Measurements from ENCODE around the gene PRRT1B. TPM values are rescaled to one million over a fixed set of nuclear protein-coding genes. Genes with fewer than 3 reads are reported as not detected.

PRRT1B gene
- total RNA-seq, 2 experiments from 2014 or later: not detected

DNA sequence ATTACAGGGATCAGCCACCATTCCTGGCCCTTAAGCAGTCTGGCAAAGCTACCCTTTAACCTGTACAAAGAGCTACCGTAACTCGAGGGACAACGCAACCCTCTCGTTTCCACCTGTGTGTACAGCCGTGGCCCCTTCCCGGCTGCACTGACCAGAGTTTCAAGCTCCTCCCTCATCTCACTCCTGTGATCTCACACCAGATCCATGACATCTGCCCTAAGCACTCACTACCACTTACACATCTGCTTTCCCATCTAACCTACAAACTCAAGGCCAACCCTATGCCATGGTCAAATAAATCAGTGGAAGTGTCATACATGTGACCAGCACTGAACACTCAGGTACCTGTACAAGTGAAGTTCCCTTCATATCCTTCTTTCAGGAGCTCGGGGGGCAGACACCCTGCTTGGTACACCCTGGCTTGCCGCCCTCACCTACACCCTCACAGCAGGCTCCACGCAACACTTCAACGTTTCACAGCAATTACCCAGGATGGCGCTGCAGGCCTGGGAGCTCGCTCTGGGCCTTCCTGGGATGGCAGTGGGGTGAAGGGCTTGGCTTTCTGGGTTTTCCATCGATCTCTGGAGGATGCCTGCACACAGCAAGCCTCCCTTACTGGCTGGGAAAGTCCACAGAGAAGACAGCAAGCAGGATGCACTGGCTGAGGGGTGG lies 61.7 kb downstream of the PRRT1B start:
- no peak overlapping the region for H3K27ac Mint-ChIP-seq
- H3K27me3 Mint-ChIP-seq: no peaks in the 10 kb centered on the region
- H3K4me1 Mint-ChIP-seq: no peaks in the 10 kb centered on the region
- no peaks in the 10 kb centered on the region for H3K36me3 Mint-ChIP-seq
- H3K9me3 Mint-ChIP-seq: no peaks in the 10 kb centered on the region
- no peak overlapping the region for H3K4me3 Mint-ChIP-seq
- DNase-seq: no peak

GRCh38 chr9:131607591-131607990 lies 62.3 kb downstream of the PRRT1B start:
- DNase-seq: no peak
- Mint-ChIP-seq H3K4me1 (no peaks in the 10 kb centered on the region), H3K27me3 (no peaks in the 10 kb centered on the region), H3K27ac (no peak overlapping the region), H3K36me3 (no peaks in the 10 kb centered on the region), H3K9me3 (no peaks in the 10 kb centered on the region), H3K4me3 (no peak overlapping the region)

DNA sequence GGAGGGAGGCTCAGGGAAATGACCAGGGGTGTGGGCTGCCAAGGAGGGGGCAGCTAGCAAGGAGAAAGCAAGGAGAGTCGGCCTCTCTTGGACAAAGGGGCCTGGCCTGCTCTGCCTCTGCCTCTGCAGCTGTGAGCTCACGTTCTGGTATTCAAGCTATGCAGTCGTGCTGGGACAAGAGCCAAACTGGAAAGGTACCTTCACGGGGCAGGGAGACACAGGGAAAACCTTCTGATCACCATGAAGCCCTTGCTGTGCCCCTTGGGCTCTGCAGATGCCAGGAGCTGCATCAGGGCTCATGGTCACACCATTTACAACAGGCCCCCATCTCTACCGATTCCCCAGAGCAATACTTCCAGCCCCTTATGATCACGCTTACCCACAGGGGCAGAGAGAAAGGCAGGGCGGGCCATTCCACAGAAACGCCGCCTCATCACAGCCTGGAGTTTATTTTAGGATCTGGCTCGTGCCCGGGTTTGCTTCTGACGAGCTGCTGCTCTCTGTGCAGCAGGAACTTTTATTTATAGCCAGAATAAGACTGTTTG lies 63.2 kb downstream of the PRRT1B start:
- Mint-ChIP-seq H3K9me3 (no peaks in the 10 kb centered on the region), H3K4me3 (no peak overlapping the region), H3K27ac (no peak overlapping the region), H3K4me1 (no peaks in the 10 kb centered on the region), H3K27me3 (no peaks in the 10 kb centered on the region), H3K36me3 (peaks cover 3% of the 10 kb centered on the region)
- no peak for DNase-seq

Other genes starting within 250 kb of the PRRT1B start
- gene PRRC2B, start 151.4 kb upstream of the PRRT1B start, total RNA-seq: 100 to 1,000 TPM; 128 to 135 TPM
- 10 to 100 TPM; 19.4 to 21.5 TPM for gene POMT1, start 42.6 kb upstream of the PRRT1B start, total RNA-seq
- gene UCK1, start 14.3 kb upstream of the PRRT1B start, total RNA-seq: 10 to 100 TPM; 22.1 to 23.0 TPM
- 10 to 100 TPM; 82.3 to 89.0 TPM for gene RAPGEF1, start 194.6 kb downstream of the PRRT1B start, total RNA-seq

Measured in activated naive CD8-positive, alpha-beta T cell treated with anti-CD3 and anti-CD28 coated beads for 36 hours (primary cell).